ENCODE results near the gene SLC23A1.
"Not testable (repeated sequence)": the region's sequence is repeated elsewhere in the genome, so short reads cannot be mapped to it uniquely, and the experiment has no call there.

The SLC23A1 gene

GRCh38 chr5:139389701-139390638, 6.9 kb upstream of the SLC23A1 start, which contains the start of gene MZB1:
MZB1 (minus strand) TSS chr5:139389913; CDS start chr5:139389856, 57 bp downstream.
- no peak for DNase-seq (ENCODE audit: low read depth)

GRCh38 chr5:139388198-139388821, 5.2 kb upstream of the SLC23A1 start:
- DNase-seq (ENCODE audit: low read depth), result no peak

GRCh38 chr5:139387611-139388197, 4.6 kb upstream of the SLC23A1 start:
- DNase-seq (ENCODE audit: low read depth), result no peak

GRCh38 chr5:139386956-139387355, 3.9 kb upstream of the SLC23A1 start:
- DNase-seq (ENCODE audit: low read depth), result not testable (repeated sequence)

- no peak for DNase-seq (ENCODE audit: low read depth)
These were observed 2.9 kb upstream of the SLC23A1 start for GRCh38 chr5:139386050-139386438.

GRCh38 chr5:139385061-139386049, 2.3 kb upstream of the SLC23A1 start:
- no peak for DNase-seq (ENCODE audit: low read depth)

GRCh38 chr5:139384591-139385051, 1.5 kb upstream of the SLC23A1 start:
- no peak for DNase-seq (ENCODE audit: low read depth)

GRCh38 chr5:139383993-139384590, 995 bp upstream of the SLC23A1 start:
- DNase-seq (ENCODE audit: low read depth), result no peak

- no peak for DNase-seq (ENCODE audit: low read depth)
These were observed 290 bp downstream of the SLC23A1 start for GRCh38 chr5:139382807-139383206.

- no peak for DNase-seq (ENCODE audit: low read depth)
These were observed 998 bp downstream of the SLC23A1 start for GRCh38 chr5:139381837-139382761.

- no peak for DNase-seq (ENCODE audit: low read depth)
These were observed 3.3 kb downstream of the SLC23A1 start for GRCh38 chr5:139379626-139380449.

- no peak for DNase-seq (ENCODE audit: low read depth)
These were observed 4.1 kb downstream of the SLC23A1 start for GRCh38 chr5:139378941-139379361.

GRCh38 chr5:139378101-139378825, 4.8 kb downstream of the SLC23A1 start:
- DNase-seq (ENCODE audit: low read depth), result no peak

GRCh38 chr5:139377226-139377625, 5.9 kb downstream of the SLC23A1 start:
- DNase-seq (ENCODE audit: low read depth), result no peak

GRCh38 chr5:139376364-139376763, 6.7 kb downstream of the SLC23A1 start:
- no peak for DNase-seq (ENCODE audit: low read depth)

GRCh38 chr5:139374909-139375308, 8.2 kb downstream of the SLC23A1 start:
- DNase-seq (ENCODE audit: low read depth), result no peak

GRCh38 chr5:139371482-139372435, 11.3 kb downstream of the SLC23A1 start:
- no peak for DNase-seq (ENCODE audit: low read depth)

Measured in iris pigment epithelial cell (primary cell).